Epidermal melanocyte (primary cell): ENCODE results near the gene TCF12.

Experiments used
- DNase-seq: peaks from one replicate; pipeline ENCODE4 v3.0.0; 2011; ENCODE audit warnings: low spot score; ENCODE audit not compliant: insufficient read length

TCF12 gene

GRCh38 chr15:57048930-57049549 lies 130.6 kb downstream of the TCF12 start:
- DNase-seq: no peak

DNA sequence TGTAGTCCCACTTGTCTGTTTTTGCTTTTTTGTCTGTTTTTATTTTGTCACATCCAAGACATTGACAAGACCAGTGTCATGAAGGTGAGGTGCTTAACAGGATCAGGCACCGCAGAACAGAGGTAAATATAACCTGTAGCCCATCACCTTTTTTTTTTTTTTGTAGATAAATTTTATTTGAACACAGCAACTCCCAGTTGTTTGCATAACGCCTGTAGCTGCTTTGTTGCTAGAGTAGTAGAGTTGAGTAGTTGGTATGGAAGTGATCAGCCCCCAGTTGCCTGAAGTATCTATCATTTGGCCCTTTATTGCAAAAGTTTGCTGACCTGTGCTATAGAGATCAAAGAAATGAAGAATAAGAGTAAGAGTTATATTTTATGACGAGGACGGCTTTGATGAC lies 135.0 kb downstream of the TCF12 start:
- no peak for DNase-seq

DNA sequence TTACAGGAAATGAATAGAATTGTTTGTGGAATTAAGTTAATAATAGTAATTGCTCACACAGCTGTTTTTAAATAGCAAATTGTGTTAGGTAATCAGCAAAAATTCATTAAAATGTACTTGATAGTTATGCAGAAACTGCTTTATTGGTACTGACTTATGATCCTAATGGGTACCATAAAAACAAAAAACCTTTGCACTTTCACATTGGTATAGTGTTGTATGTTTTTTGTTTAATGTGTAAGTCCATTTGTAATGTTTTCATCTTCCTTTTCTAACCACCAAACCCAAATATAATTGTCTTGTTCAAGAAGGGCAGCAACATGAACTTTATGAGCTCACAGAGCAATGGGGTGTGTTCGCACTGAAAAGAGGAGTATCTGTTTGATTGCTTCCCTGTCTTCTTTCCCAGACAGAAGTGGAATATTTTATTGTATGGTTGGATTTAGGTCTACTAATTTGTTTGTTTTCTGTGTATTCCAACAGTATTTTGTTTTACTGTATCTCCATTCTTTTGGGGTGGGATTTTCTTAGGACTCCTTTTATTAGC lies 135.8 kb downstream of the TCF12 start:
- DNase-seq: no peak

DNA sequence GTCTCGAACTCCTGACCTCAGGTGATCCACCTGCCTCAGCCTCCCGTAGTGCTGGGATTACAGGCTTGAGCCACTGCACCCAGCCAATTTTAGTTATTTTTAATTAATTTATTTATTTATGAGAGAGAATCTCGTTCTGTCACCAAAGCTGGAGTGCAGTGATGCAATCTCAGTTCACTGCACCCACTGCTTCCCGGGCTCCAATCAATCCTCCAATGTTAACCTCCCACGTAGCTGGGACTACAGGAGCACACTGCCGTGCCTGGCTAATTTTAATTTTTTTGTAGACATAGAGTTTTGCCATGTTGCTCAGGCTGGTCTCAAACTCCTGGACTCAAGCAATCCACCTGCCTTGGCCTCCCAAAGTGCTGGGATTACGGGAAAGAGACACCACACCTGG lies 137.9 kb downstream of the TCF12 start:
- DNase-seq: no peak

- no peak for DNase-seq
Observed at GRCh38 chr15:57057134-57057930, 138.9 kb downstream of the TCF12 start.

DNA sequence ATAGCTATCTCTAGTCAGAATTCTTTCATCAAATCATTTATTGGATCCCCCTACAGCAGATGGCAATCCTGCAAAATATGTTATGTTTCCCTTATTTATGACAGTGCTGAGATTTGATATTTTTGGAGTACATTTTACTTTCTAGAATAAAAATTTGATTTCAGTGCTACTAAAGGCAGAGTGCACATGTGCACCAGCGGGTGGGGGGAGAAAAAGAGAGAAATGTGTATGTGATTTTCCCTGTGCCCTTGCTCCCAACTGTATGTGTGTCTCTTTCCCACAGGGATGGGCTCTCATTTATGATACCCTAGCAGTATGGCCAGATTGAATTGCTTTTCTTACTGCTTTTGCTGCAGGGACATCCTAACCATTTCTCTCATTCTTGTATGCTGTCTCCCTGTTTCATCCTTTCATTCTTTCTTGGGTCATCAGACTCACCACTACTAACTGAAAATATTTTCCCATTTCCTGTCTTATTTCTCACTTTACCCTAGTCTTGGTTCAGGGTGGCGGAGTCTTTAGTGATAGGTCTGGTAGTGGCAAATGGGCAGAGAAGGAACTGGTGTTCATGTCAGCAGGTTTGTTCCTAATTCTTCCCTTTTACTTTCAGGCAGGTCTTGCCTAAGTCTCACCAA lies 140.7 kb downstream of the TCF12 start:
- DNase-seq: no peak

- DNase-seq: no peak
Observed at GRCh38 chr15:57060799-57061198, 142.4 kb downstream of the TCF12 start.

- no peak for DNase-seq
Observed at GRCh38 chr15:57061281-57061680, 142.8 kb downstream of the TCF12 start.

DNA sequence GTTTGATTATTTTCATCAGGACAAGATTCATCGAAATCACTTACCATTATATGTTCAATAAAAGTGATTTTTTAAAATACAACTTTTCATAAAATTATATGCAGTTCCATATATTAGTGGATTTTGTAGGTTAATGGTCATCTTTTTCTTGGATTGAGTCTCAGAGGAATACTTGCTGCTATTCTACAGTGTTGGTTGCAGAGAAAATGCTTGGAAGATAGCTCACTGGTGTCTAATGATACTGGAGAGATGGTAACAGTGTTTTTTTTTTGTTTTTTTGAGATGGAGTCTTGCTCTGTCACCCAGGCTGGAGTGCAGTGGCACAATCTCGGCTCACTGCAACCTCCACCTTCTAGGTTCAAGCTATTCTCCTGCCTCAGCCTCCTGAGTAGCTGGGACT lies 143.3 kb downstream of the TCF12 start:
- no peak for DNase-seq

DNA sequence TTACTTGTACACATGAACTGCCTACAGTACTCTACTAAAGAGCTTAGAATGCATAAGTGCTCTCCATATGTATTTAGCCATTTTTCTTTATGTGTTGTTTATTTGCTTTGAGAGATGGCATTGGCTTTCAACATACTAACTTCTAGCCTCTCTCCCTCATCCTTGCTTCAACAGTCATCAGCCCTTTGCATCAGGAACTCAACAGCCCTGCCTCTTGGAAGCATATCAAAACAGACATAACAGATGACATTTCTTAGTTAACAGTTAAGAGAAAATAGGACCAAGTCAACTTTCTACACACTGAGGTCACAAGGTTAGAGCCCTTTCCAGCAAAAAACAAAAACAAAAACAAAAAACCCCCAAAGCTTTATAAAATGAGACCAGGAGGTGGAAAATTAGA lies 145.6 kb downstream of the TCF12 start:
- DNase-seq: no peak

DNA sequence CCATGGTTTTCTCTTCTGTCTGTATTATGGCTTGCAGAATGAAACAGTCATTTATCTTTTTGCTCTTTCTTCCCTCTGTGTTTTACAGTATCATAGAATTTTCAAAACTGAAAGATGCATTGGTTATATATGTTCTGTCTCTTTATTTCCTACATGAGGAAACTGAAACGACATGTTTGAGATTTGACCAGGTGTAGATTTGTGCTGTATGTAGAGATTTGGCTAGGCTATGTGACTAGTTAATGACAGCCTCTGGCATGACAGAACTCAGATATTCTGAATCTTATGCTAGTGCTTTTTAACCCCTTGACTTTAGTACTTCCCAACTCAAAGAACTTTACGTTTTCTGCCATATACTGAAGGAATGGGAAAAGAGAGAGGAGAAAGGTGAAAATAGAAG lies 151.0 kb downstream of the TCF12 start:
- DNase-seq: no peak

GRCh38 chr15:57070674-57071073 lies 152.2 kb downstream of the TCF12 start:
- DNase-seq: no peak

- DNase-seq: no peak
Observed at GRCh38 chr15:57079446-57079845, 161.0 kb downstream of the TCF12 start.

- no peak for DNase-seq
Observed at GRCh38 chr15:57079931-57080620, 161.6 kb downstream of the TCF12 start.

- DNase-seq: no peak
Observed at GRCh38 chr15:57082054-57082728, 163.7 kb downstream of the TCF12 start.

DNA sequence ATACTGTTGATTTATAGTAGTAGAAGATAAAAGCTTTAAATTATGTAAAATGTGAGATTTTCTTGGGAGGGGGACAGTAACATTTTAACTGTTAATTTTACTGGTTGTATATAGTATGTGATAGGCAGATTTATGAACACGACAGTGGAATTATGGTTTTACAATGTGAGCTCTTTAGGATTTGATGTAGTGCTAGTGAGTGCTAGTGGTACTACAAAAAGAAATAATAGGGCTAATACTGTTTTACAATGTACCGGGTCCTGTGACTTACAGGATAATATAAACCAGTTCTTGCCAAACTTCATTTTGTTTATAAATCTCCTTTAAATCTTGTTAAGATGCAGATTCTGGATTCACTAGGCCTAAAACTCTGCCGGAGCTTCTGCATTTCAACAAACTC lies 165.7 kb downstream of the TCF12 start:
- no peak for DNase-seq

DNA sequence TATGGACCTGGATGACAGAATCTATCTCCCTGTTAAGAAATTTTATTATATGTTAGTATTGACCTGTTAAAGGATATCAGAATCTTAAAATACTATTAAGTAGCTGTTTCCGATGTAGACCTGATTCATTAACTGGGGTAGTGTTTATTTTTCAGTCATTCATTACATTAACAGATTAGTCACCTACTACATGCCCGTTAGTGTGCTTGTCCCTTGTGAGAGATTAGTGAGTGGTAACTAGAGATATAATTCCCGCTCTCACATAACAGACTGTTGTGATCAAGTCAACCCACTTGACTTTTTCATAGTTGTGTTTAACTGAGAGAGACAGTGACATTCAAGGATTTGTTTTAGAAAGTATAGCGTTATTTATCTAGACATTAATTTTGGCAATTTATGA lies 166.8 kb downstream of the TCF12 start:
- DNase-seq: no peak

DNA sequence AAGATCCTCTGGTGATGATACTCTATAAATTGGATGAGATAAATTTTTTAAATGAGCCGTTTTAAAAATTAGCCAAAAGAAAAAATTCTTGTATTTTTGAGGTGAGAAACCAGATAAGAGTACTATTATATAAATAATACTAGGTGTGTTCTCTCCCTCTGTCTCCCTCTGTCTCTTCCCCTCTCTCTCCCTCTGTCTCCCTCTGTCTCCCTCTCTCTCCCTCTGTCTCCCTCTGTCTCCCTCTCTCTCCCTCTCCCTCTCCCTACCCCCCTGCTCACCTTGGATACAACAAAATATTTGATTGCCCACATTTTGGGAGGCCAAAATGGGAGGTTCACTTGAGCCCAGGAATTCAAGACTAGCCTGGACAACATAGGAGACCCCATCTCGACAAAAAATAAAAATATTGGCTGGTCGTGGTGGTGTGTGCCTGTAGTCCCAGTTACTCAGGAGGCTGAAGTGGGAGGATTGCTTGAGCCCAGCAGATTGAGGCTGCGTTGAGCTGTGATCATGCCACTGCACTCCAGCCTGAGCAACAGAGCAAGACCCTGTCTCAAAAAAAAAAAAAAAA lies 168.5 kb downstream of the TCF12 start:
- no peak for DNase-seq

GRCh38 chr15:57089815-57090495 lies 171.5 kb downstream of the TCF12 start:
- DNase-seq: no peak

DNA sequence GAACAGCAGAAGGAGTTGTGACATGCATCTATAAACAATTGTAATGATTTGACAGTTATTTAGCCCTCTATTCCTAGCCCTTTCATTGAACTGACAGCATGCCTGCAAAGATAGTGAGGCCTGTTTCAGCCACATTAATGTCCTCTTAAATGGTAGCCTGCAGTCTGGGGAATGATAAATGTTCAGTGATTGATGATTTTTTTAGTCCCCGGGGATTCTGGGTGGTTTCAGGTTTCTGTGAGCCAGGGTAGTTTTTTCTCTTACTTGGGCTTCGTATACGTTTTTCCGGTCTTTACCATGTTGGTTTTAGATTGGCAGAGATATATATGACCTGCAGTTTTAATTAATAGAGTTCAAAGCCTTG lies 172.0 kb downstream of the TCF12 start:
- no peak for DNase-seq
